Activated CD8-positive, alpha-beta memory T cell treated with anti-CD3 and anti-CD28 coated beads for 24 hours (primary cell): ENCODE data around the gene OR56B4.
"Not testable (repeated sequence)": the region's sequence is repeated elsewhere in the genome, so short reads cannot be mapped to it uniquely, and the experiment has no call there.

Experiments used
- DNase-seq: peaks from one replicate; pipeline ENCODE4 v3.0.0-alpha.2; 2020

OR56B4 gene, protein sequence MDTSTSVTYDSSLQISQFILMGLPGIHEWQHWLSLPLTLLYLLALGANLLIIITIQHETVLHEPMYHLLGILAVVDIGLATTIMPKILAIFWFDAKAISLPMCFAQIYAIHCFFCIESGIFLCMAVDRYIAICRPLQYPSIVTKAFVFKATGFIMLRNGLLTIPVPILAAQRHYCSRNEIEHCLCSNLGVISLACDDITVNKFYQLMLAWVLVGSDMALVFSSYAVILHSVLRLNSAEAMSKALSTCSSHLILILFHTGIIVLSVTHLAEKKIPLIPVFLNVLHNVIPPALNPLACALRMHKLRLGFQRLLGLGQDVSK

DNA sequence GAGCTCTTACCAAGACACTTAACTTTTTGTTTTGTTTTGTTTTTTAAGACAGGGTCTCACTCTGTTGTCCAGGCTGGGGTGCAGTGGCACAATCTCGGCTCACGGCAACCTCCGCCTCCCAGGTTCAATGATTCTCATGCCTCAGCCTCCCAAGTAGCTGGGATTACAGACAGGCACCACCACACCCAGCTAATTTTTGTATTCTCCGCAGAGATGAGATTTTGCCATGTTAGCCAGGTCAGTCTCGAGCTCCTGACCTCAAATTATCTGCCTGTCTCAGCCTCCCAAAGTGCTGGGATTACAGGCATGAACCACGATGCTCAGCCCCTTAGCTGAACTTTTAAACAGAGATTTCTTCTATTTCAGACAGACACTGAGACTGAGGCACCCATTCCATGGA lies at the start of gene OR56B4:
OR56B4 (plus strand) TSS at position 301 of the 400 bp plus-strand sequence; CDS start at position 396, 95 bp downstream.
- not testable (repeated sequence) for DNase-seq

DNA sequence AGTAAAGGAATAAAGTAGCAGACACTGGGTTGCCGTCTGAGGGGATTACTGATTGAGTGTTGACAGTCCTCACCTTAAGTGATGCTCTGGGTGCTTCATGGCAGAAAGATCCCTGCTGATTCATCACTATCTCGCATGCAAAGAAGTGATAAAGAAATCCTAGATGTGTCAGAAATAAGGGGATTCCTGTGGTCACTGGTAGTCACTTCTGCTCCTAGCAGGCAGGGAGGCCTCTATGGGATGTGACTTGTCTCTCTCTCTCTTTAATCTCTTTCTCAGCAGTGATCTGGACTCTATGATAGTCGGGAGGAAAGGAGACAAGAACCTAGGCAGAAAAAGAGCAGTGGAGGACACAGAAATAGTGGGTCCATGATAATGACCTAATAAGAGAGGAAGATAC lies 46.0 kb upstream of the OR56B4 start:
- no peak for DNase-seq

DNA sequence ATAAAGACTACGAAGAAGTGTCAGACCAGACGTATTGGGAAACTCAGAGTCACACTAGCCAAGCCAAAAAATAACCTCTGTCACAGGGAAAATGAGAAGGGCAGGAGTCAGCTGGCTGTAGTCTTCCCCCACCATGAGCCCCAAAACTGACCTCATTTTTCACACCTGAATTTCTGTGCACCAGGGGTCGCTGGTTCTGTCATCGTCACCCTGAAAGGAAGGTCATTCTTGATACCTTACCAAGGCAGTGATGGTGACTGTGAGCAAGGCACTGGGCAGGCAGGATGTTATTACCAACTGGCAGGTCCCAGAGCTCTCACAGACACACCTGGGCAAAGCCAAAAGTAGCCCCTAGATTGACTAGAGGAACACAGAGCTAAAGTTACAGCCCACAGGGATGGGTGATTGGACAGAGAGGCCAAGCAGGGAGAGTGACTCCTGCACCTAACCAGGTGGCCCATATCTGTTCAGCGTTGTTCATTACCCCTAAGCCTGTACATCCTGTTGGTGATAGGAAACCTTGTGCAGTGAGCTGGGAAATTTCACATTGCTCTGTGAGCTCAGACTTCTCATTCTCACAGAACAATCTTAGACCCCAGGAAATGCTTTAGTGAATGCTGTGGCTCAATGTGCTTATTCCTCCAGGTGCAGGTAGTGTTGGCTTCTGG lies 44.7 kb upstream of the OR56B4 start:
- DNase-seq: no peak

DNA sequence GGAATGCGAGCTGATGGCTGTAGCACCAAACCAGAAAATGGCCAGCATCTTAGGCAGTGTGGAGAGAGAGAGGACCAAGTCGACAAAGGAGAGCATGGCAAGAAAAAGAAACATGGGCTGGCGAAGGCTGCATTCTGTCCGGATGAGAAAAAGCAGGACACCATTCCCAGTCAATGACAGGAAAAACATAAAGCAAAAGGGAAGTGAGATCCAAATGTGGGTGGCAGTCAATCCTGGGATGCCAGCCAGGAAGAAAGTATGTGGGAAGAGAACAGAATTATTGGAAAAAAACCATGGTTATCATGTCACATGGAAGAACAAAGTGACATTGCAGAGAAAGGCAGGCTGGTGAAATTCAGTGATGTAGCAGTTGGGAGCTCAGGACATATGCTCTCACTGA lies 40.0 kb upstream of the OR56B4 start:
- no peak for DNase-seq

DNA sequence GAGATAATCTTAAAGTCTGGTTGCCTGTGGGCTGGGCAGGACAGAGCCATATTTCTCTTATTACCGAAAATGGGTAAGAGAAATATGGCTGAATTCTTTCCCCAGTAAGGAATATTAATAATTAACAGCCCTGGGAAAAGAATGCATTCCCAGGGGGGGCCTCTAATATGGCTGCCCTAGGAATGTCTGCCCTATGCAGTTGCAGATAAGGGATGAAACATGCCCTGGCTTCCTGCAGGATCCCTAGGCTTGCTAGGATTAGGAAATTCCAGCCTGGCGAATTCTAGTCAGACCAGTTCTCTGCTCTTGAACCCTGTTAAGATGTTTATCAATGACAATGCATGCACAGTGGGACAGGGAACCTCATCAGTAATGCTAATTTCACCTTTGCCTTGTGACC lies 31.0 kb upstream of the OR56B4 start:
- DNase-seq: not testable (repeated sequence)

DNA sequence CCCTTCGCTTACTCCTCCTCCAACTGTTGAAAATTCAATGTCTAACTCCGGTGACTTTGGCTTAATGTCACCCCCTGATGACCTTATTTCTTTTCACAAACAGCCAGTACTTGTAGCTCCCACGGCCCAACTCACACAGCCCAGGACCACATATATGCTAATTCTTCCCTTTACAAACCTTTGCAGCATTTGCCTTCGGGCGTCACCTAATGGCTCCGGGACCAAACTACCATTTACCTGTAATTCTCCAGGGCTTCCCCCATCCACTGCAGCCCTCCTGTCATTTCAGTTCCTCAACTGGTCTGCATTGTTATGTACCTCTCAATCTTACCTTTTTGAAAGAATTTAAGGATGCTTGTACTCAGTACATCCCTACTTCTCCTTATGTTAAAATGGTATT lies 29.8 kb upstream of the OR56B4 start:
- DNase-seq: no peak

DNA sequence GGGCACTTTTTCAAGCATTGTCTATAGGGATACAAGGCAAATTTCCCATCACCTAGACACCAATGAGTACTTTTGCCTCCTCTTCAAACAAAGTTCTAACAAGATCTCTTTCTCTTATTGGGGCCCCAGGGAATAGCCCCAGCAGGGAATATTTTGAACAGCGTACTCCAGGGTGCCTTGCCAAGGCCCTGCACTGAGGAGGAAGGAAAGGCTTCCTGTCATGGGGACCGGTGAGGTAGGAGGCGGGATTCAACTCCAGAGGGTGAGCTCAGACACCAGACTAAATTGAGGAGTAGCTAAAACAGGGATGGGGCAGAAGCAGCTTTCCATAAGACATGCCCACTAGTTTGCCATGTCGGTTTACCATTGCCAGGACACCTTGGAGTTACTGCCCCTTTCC lies 28.0 kb upstream of the OR56B4 start:
- DNase-seq: no peak

DNA sequence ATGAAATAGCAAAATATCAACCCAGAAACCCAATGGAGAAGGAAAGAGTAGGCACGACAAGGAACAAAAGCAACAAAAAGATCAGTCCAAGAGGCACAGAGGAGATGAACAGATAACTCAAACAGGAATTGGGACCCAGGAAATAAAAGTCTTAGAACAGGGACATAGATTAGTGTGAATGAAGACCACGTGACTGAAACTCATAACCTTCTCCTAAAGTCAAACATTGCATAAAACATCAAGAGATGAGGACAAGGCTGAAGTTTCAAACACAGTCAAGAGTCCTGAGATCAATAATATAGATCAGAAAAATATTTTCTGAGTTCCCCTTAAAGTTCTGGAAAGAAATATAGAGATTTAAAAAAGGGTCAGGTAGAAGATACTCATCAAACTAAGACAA lies 24.4 kb upstream of the OR56B4 start:
- no peak for DNase-seq

DNA sequence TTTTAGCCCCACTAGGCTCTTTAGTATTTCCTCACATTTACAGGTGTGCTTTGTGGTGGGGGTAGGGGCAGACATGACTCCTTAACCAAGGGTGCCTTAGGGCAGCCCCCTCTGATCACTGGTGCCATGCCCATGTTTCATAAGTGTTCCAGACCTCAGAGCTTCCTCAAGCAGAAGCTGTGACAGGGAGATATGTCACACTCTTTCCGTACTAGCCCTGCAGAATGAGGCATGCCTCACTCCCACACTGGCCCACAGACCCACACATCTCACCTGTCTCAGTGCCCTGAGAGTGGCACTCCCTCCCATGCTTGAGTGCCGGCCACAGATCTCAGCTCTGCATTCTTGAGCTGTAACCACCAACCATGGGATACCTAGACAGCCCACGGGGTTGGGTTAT lies 22.9 kb upstream of the OR56B4 start:
- no peak for DNase-seq

DNA sequence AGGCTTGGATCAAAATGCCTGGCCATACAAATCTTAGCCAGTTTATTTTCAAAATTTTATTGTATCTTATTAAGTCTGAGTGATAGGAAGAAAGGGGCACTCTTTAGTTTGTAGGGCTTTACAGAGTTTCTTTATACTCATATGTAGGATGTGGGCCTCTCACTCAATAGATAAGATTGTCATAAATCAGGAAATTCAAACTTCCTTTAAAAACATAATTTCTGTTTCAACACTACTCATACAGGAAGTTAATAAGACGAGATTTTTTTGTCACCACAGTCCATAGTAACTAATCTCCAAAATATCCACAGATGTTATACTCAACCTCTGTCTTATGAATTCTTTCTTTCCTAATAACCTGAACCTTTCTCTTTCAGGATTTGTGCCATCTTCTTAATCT lies 13.3 kb upstream of the OR56B4 start:
- no peak for DNase-seq

DNA sequence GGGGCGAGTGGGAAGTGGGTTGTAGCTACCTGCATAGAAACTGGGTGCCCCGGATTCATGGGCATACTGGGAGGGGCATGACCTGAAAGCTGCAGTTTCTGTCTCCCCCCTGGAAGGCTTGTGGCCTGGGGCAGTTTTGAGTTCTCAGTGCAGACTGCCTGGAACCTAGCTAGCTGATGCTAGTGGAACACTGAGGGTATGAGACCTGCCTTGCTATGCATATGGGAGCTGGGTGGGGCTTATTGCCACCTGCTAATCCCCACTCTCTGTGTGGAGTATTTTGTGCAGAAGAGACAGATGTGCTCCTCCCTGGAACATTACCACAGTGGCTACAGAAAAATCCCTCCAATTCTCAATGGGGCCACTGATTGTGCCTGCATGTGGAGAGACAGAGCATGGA lies 11.7 kb upstream of the OR56B4 start:
- DNase-seq: no peak

DNA sequence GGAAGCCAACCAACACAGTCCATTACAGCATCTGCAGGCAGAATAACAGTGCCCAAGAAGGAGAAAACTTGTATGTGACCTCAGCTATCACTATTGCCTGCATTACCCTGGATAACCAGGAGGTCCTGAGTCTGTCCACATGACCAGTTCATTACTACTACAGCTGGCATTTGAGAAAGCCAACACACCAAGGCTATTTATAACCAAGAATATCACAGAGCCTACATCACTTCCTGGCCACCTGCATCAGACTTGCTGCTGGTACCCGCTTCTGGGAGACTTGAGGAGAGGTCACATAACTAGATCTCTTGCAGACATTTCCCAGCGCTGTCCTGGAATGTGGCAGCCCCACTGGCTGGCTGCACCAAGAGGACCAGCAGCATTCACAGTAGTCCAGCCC lies 11.1 kb upstream of the OR56B4 start:
- DNase-seq: no peak

DNA sequence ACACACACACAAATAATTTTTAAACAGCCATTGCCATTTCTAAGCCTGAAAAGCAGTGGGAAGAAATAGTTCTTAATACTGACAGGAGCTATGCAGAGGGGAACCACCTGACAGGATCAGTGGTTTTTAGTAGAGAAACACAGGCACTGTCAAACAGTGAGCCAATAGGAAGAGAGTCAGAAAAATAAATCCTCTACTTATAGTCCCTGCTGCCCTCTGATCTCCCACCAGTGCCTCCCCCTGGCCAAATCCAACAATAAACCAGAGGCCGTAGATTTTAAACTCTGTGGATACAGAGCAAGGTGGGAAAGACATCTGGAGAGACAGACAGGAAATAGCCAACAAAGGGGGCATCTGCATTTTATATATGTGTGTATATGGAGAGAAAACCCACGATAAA lies 7.9 kb upstream of the OR56B4 start:
- DNase-seq: no peak

DNA sequence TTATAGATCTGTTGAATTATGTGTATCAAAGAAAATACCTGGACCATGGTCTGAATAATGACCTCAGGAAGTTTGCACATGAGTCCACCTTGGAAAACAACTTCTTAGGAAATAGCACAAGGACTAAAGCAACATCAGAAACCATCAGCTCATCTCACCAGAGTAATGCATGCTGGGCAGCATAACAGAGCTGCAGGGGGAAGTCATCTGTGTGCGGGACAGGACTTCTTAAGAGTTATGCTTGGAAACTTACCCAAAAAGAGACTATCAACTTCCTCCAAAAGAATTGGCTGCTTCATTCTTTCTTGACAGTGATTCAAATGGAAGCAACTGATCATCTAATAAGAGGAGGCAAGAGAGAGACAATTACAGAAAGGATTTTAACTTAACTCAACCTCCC lies 2.5 kb downstream of the OR56B4 start:
- DNase-seq: no peak

DNA sequence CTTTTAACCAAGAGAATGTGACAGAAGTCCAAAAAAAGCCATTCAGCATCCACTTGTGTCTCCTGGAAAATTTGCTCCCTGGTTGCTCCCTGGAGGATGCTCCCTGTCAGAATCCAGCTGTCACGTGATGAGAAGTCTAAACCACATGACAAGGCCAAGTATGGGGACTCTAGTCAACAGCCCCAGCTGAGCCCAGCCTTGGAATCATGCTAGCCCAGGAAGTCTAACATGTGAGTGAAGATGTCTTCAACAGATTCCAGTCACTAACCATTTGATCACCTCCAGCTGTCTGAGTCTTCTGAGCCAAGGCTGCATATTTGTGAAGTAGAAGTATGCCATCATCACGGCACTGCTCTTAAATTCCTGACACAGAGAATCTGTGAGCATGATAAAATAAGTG lies 4.2 kb downstream of the OR56B4 start:
- no peak for DNase-seq

DNA sequence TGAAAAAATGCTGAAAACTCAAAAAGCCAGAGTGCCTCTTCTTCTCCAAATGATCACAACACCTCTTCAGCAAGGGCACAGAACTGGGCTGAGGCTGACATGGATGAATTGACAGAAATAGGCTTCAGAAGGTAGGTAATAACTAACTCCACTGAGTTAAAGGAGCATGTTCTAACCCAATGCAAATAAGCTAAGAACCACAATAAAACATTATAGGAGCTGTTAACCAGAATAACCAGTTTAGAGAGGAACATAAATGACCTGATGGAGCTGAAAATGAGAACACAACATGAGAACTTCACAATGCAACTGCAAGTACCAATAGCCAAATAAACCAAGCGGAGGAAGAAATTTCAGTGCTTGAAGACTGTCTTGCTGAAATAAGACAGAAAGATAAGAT lies 9.2 kb downstream of the OR56B4 start:
- no peak for DNase-seq

DNA sequence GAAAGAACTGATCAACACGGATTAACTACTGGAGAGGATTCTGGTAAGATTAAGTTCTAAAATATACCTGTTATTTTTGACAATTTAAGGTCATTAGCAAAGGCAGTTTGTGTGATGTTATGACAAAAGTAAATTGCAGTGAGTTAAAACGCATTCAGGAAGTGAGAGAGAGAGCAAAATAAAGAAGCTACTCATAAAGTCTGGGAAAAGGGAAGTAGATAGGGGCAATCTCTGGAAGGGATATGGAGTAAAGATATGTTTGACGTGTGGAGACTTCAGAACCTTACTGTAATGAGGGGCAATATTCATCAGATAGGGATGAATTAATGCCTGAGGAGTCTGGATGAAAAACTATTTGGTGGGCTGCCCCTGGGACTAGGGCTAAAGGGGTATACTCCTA lies 16.8 kb downstream of the OR56B4 start:
- no peak for DNase-seq

DNA sequence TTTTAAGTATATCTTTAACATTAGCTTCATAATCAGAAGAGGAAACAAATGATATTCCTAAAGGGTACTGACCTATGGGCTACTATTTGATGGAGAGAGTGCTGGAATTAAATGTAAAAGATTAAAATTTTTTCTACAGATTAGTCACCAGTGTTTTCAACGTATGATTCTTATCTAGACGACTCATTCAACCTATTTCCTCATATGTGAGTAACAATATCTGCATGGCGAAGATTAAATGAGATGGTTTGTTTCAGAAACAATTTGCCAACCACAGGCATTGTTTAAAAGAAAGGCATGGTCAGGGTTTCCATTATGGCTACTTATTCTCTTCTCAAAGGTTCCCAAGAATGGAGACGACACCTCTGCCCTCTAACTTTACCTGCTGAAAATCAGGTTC lies 20.4 kb downstream of the OR56B4 start:
- no peak for DNase-seq

DNA sequence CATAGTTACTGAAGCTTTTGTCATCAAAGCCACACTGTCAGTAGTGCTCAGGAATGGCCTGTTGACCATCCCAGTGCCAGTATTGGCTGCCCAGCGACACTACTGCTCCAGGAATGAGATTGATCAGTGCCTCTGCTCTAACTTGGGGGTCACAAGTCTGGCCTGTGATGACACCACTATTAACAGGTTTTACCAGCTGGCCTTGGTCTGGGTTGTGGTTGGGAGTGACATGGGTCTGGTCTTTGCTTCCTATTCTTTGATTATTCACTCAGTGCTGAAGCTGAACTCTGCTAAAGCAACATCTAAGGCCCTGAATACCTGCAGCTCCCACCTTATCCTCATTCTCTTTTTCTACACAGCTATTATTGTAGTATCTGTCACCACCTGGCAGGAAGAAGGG lies 21.5 kb downstream of the OR56B4 start:
- DNase-seq: no peak

DNA sequence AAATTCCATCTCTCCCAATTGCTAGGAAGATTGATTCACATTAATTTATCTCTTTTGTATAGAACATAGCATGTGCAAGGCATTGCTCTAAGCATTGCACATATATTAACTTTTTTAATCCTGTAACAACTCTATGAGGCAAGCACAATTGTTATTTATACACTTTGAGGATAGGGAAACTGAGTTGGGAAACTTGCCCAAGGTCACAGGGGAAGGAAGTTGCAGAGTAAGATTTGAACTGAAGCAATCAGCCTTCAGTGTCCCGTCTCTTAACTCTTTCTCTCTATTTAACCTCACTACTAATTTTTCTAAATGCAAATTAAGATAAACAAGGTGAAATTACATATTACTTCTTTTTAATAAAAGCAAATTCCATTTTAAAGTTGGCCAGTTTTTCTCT lies 22.2 kb downstream of the OR56B4 start:
- DNase-seq: no peak

DNA sequence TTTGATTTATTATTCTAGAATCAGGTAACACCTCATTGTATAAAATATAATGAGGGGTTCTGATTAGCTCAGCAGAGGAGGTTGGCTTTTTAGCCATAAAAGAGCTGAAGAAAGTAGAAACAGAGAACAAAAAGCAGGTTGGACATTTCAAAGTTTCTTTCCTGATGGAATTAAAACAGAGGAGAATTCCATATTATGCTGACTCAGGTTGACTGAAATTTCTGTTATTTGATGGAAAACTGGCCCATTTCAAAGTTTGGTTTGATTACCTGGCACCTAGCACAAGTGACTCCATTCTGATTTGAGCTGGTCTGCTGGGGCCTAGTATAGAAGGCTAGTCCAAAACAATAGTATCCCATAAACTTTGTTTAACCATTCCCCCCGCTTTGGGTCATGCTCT lies 24.9 kb downstream of the OR56B4 start:
- DNase-seq: no peak

DNA sequence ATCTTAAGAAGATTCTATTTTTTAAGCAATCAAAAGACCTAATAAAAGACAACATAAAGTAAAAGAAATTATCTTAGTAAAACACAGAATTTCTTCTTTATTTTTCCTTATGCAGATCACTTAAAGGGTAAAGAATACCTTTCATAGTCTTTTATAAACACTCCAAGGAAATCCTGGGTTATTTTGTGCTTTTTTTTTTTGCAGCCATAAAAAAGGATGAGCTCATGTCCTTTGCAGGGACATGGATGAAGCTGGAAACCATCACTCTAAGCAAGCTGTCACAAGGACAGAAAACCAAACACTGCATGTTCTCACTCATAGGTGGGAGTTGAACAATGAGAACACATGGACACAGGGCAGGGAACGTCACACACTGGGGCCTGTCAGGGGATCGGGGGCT lies 28.5 kb downstream of the OR56B4 start:
- not testable (repeated sequence) for DNase-seq

DNA sequence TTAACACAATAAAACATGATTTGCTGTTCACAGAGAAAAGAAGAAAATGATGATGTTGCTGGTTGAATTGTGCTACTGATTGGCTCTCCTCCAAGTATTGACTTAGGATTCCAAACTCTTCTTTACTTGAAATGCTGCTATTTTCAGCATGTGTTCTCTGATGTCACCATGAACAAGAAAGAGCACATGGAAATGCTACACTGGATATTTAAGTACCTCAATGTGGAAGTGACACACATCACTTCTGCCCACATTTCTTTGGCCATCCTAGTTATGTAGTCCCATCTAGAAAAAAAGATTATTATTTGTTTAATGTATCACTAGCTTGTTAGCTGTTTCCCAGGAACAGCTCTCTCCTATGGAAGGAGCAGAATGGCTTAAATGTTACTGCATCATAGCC lies 35.5 kb downstream of the OR56B4 start:
- no peak for DNase-seq

DNA sequence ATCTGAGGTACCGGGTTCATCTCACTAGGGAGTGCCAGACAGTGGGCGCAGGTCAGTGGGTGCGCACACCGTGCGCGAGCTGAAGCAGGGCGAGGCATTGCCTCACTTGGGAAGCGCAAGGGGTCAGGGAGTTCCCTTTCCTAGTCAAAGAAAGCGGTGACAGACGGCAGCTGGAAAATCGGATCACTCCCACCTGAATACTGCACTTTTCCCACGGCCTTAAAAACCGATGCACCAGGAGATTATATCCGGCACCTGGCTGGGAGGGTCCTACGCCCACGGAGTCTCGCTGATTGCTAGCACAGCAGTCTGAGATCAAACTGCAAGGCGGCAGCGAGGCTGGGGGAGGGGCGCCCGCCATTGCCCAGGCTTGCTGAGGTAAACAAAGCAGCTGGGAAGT lies 36.3 kb downstream of the OR56B4 start:
- not testable (repeated sequence) for DNase-seq

DNA sequence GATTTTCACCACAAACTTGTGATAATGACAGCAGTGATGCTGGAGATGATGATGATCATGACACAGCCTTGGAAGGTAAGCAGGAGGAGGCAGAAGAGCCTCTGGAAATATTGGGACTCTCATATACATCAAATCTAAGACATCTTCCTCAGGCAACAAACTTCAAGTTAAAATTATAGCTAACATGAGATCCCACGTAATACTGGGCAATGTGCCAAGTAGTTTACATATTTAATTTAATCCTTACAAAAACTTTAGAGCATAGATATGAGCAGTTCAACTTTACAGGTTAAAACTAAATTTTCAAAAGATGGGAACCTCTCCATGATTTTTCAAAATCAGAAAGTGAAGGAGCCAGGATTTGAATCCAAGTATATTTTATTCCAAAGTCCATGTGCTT lies 43.6 kb downstream of the OR56B4 start:
- no peak for DNase-seq
